HEK293 (cell line): ENCODE data around the gene PHLDB3.

ENCODE experiments used
- CTCF ChIA-PET: fragments of 350-600 bp; formaldehyde crosslinking; extraction: SDS; loops from one replicate; lab custom pipeline; 2021; ENCODE audit warnings: antibody characterized with exemption; lab: Yijun Ruan, JAX
- POLR2A ChIA-PET: fragments of 300-600 bp; formaldehyde crosslinking; extraction: SDS; loops from one replicate; lab custom pipeline; 2020; ENCODE audit warnings: antibody characterized with exemption, inconsistent platforms; lab: Yijun Ruan, JAX
- H3K27ac ChIP-seq: fragments of 200-500 bp; sonication (Bioruptor generic); 2 replicates; pipeline ENCODE4 v1.5.1; 2014; ENCODE audit warnings: low read depth, low read length, control low read depth, inconsistent platforms; ENCODE audit errors: extremely low read depth
- H3K36me3 ChIP-seq, 2 experiments: fragments of 200-500 bp in 1 of 2; sonication (Bioruptor generic) in 1 of 2; 1 replicate in 1 of 2; 2 replicates in 1 of 2; pipeline ENCODE4 v1.5.1; 2014 to 2017; ENCODE audit warnings: inconsistent platforms in 2 of 2, low read length in 2 of 2; ENCODE audit not compliant: control insufficient read depth in 2 of 2, insufficient read depth in 1 of 2
- H3K4me1 ChIP-seq: fragments of 200-500 bp; sonication (Bioruptor generic); 2 replicates; pipeline ENCODE4 v1.5.1; 2014; ENCODE audit warnings: mild to moderate bottlenecking, low read length, inconsistent platforms; ENCODE audit not compliant: control insufficient read depth, insufficient read depth
- H3K4me3 ChIP-seq: 2 replicates; pipeline ENCODE4 v1.5.1; 2011; ENCODE audit warnings: low read depth, mild to moderate bottlenecking, control low read depth, low read length, moderate library complexity
- H3K9me3 ChIP-seq: fragments of 200-500 bp; sonication (Bioruptor generic); 2 replicates; pipeline ENCODE4 v1.5.1; 2014; ENCODE audit warnings: low read depth, low read length, inconsistent platforms; ENCODE audit not compliant: control insufficient read depth, insufficient read depth
- FEZF1 ChIP-seq: fragments of 450-650 bp; formaldehyde crosslinking; IDR thresholded peaks from 2 replicates; pipeline ENCODE4 v1.5.1; 2016; ENCODE audit warnings: missing biosample characterization, missing genetic modification characterization
- HOXD13 ChIP-seq: sonication (generic); formaldehyde crosslinking; IDR thresholded peaks from 2 replicates; pipeline ENCODE4 v1.8.0; 2022; ENCODE audit warnings: missing genetic modification reagents, borderline replicate concordance
- PRDM1 ChIP-seq: fragments of 450-650 bp; formaldehyde crosslinking; IDR thresholded peaks from 2 replicates; pipeline ENCODE4; 2016; ENCODE audit warnings: missing biosample characterization, missing genetic modification characterization
- SP2 ChIP-seq: fragments of 450-650 bp; formaldehyde crosslinking; IDR thresholded peaks from 2 replicates; pipeline ENCODE4 v1.5.1; 2016; ENCODE audit warnings: missing biosample characterization, missing genetic modification characterization
- ZBTB1 ChIP-seq: fragments of 450-650 bp; formaldehyde crosslinking; IDR thresholded peaks from 2 replicates; pipeline ENCODE4 v1.5.1; 2016; ENCODE audit warnings: missing biosample characterization, missing genetic modification characterization
- ZEB2 ChIP-seq: fragments of 450-650 bp; formaldehyde crosslinking; IDR thresholded peaks from 2 replicates; pipeline ENCODE4 v1.5.1; 2016; ENCODE audit warnings: missing biosample characterization, missing genetic modification characterization
- ZNF16 ChIP-seq: fragments of 450-650 bp; formaldehyde crosslinking; IDR thresholded peaks from 2 replicates; pipeline ENCODE4 v1.5.1; 2016; ENCODE audit warnings: low read depth, missing biosample characterization, missing genetic modification characterization
- ZNF19 ChIP-seq: fragments of 450-650 bp; formaldehyde crosslinking; IDR thresholded peaks from 2 replicates; pipeline ENCODE4; 2016; ENCODE audit warnings: missing biosample characterization, missing genetic modification characterization, low read depth
- ZNF221 ChIP-seq: fragments of 450-650 bp; formaldehyde crosslinking; IDR thresholded peaks from 2 replicates; pipeline ENCODE4 v1.5.1; 2017; ENCODE audit warnings: missing biosample characterization, missing genetic modification characterization, borderline replicate concordance
- ZNF510 ChIP-seq: fragments of 450-650 bp; formaldehyde crosslinking; IDR thresholded peaks from 2 replicates; pipeline ENCODE4 v1.5.1; 2018; ENCODE audit warnings: mild to moderate bottlenecking, missing genetic modification characterization, missing biosample characterization; ENCODE audit not compliant: insufficient replicate concordance
- ZNF629 ChIP-seq: fragments of 450-650 bp; formaldehyde crosslinking; IDR thresholded peaks from 2 replicates; pipeline ENCODE4 v1.5.1; 2017; ENCODE audit warnings: missing biosample characterization, missing genetic modification characterization
- ZNF785 ChIP-seq: fragments of 450-650 bp; formaldehyde crosslinking; IDR thresholded peaks from 2 replicates; pipeline ENCODE4 v1.5.1; 2016; ENCODE audit warnings: missing biosample characterization, missing genetic modification characterization
- ZXDB ChIP-seq: fragments of 450-650 bp; formaldehyde crosslinking; IDR thresholded peaks from 2 replicates; pipeline ENCODE4 v1.5.1; 2016; ENCODE audit warnings: missing biosample characterization, missing genetic modification characterization
- TF ChIP-seq, protein P1 (sequence below): fragments of 450-650 bp; formaldehyde crosslinking; IDR thresholded peaks from 2 replicates; pipeline ENCODE4 v1.5.1; 2017; ENCODE audit warnings: missing biosample characterization, missing genetic modification characterization
- TF ChIP-seq, protein P2 (sequence below): fragments of 450-650 bp; formaldehyde crosslinking; IDR thresholded peaks from 2 replicates; pipeline ENCODE4 v1.5.1; 2016; ENCODE audit warnings: missing biosample characterization, missing genetic modification characterization
- TF ChIP-seq, protein P3 (sequence below): fragments of 450-650 bp; formaldehyde crosslinking; IDR thresholded peaks from 2 replicates; pipeline ENCODE4 v1.5.1; 2016; ENCODE audit warnings: missing biosample characterization, missing genetic modification characterization
- TF ChIP-seq, protein P4 (sequence below): sonication (generic); formaldehyde crosslinking; IDR thresholded peaks from 2 replicates; pipeline ENCODE4 v1.8.1; 2022; ENCODE audit warnings: mild to moderate bottlenecking, moderate library complexity, missing genetic modification reagents
- TF ChIP-seq, protein P5 (sequence below): fragments of 450-650 bp; formaldehyde crosslinking; IDR thresholded peaks from 2 replicates; pipeline ENCODE4 v1.5.1; 2016; ENCODE audit warnings: missing biosample characterization, missing genetic modification characterization

Gene PHLDB3

DNA sequence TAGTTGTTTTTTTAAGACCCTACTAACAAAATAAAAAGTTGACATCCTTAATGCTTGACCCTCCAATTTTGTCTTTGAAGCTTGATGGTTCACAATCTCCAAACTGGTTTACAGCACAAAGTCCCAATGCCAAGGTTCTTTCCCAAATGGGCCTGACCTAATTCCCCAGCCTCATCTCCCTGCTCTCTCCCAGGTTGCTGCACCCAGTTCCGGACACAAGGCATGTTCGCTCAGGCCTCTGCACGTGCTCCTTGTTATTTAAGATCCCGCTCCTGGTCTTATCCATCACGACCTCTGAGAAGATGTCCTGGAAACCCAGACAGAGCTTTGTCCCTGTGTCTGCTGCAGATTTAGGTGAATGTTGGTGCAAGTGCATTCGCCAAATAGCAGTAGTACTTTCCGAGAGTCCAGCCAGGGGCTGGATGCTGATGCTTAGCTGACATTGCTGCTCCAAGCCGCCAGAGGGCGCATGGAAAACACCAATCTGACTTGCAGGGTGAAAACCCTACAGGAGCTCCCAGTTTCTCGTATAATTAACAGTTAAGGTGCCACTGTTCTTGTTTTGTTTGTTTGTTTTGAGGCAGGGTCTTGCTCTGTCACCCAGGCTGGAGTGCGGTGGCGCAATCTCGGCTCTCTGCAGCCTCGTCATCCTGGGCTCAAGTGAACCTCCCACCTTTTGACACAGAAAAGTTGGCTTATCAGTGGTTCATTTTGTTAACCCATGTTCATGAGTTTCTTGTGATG is 57.6 kb downstream of the PHLDB3 start (continued):
- TF ChIP-seq, protein P1, sequence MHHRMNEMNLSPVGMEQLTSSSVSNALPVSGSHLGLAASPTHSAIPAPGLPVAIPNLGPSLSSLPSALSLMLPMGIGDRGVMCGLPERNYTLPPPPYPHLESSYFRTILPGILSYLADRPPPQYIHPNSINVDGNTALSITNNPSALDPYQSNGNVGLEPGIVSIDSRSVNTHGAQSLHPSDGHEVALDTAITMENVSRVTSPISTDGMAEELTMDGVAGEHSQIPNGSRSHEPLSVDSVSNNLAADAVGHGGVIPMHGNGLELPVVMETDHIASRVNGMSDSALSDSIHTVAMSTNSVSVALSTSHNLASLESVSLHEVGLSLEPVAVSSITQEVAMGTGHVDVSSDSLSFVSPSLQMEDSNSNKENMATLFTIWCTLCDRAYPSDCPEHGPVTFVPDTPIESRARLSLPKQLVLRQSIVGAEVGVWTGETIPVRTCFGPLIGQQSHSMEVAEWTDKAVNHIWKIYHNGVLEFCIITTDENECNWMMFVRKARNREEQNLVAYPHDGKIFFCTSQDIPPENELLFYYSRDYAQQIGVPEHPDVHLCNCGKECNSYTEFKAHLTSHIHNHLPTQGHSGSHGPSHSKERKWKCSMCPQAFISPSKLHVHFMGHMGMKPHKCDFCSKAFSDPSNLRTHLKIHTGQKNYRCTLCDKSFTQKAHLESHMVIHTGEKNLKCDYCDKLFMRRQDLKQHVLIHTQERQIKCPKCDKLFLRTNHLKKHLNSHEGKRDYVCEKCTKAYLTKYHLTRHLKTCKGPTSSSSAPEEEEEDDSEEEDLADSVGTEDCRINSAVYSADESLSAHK (tag by site-specific recombination), result no peak
- TF ChIP-seq, protein P2, sequence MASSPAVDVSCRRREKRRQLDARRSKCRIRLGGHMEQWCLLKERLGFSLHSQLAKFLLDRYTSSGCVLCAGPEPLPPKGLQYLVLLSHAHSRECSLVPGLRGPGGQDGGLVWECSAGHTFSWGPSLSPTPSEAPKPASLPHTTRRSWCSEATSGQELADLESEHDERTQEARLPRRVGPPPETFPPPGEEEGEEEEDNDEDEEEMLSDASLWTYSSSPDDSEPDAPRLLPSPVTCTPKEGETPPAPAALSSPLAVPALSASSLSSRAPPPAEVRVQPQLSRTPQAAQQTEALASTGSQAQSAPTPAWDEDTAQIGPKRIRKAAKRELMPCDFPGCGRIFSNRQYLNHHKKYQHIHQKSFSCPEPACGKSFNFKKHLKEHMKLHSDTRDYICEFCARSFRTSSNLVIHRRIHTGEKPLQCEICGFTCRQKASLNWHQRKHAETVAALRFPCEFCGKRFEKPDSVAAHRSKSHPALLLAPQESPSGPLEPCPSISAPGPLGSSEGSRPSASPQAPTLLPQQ, result 0 out of 2 replicates have a peak, but pooled peaks have one; percentile 9
- TF ChIP-seq, protein P3, sequence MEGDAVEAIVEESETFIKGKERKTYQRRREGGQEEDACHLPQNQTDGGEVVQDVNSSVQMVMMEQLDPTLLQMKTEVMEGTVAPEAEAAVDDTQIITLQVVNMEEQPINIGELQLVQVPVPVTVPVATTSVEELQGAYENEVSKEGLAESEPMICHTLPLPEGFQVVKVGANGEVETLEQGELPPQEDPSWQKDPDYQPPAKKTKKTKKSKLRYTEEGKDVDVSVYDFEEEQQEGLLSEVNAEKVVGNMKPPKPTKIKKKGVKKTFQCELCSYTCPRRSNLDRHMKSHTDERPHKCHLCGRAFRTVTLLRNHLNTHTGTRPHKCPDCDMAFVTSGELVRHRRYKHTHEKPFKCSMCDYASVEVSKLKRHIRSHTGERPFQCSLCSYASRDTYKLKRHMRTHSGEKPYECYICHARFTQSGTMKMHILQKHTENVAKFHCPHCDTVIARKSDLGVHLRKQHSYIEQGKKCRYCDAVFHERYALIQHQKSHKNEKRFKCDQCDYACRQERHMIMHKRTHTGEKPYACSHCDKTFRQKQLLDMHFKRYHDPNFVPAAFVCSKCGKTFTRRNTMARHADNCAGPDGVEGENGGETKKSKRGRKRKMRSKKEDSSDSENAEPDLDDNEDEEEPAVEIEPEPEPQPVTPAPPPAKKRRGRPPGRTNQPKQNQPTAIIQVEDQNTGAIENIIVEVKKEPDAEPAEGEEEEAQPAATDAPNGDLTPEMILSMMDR (tag by site-specific recombination), result peak; percentile 97
- TF ChIP-seq ZNF16 (tag by site-specific recombination) (no peak), ZNF221 (tag by site-specific recombination) (no peak), ZBTB1 (tag by site-specific recombination) (no peak), FEZF1 (tag by site-specific recombination) (no peak), ZNF629 (no peak), ZNF510 (tag by site-specific recombination) (no peak), ZNF785 (tag by site-specific recombination) (no peak), HOXD13 (CRISPR knock-in tag) (no peak)

DNA sequence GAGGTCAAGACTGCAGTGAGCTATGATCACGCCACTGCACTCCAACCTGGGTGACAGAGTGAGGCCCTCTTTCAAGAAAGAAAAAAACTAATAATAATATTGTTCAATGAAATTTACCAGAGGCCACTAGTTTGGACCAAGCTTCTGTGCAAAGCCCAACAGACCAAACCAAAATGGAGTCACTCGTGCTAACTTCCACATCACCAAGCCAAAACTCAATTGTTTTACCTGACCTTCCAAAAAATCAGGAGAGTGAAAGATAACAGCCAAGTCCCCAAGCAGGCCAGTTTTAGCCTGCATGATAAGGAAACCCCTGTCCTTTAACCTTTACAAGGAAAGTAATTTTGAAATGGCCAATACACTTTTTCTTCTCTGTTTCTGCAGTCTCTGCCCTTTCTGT is 59.1 kb downstream of the PHLDB3 start:
- no peaks in the 10 kb centered on the region; a peak in 1 of 3 replicates for H3K36me3 ChIP-seq
- POLR2A ChIA-PET, result interaction anchor here (0.6 kb wide), 1 partner anchor 20 kb away, joined by 9 read pairs; no protein-coding TSS in a partner anchor
- TF ChIP-seq ZNF221 (tag by site-specific recombination) (no peak), PRDM1 (no peak), SP2 (tag by site-specific recombination) (no peak), ZEB2 (tag by site-specific recombination) (no peak), ZNF19 (tag by site-specific recombination) (no peak), ZXDB (tag by site-specific recombination) (no peak)
- TF ChIP-seq, protein P4, sequence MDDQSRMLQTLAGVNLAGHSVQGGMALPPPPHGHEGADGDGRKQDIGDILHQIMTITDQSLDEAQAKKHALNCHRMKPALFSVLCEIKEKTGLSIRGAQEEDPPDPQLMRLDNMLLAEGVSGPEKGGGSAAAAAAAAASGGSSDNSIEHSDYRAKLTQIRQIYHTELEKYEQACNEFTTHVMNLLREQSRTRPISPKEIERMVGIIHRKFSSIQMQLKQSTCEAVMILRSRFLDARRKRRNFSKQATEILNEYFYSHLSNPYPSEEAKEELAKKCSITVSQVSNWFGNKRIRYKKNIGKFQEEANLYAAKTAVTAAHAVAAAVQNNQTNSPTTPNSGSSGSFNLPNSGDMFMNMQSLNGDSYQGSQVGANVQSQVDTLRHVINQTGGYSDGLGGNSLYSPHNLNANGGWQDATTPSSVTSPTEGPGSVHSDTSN (CRISPR knock-in tag), result no peak
- TF ChIP-seq, protein P5, sequence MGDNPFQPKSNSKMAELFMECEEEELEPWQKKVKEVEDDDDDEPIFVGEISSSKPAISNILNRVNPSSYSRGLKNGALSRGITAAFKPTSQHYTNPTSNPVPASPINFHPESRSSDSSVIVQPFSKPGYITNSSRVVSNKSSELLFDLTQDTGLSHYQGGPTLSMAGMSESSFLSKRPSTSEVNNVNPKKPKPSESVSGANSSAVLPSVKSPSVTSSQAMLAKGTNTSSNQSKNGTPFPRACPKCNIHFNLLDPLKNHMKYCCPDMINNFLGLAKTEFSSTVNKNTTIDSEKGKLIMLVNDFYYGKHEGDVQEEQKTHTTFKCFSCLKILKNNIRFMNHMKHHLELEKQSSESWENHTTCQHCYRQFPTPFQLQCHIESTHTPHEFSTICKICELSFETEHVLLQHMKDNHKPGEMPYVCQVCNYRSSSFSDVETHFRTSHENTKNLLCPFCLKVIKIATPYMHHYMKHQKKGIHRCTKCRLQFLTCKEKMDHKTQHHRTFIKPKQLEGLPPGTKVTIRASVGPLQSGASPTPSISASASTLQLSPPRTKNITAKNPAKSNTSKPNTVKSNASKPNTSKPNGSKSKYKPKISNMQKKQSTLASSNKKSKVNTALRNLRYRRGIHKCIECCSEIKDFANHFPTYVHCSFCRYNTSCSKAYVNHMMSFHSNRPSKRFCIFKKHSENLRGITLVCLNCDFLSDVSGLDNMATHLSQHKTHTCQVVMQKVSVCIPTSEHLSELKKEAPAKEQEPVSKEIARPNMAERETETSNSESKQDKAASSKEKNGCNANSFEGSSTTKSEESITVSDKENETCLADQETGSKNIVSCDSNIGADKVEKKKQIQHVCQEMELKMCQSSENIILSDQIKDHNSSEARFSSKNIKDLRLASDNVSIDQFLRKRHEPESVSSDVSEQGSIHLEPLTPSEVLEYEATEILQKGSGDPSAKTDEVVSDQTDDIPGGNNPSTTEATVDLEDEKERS (tag by site-specific recombination), result no peak
- TF ChIP-seq, all 188 proteins: peak for 0
- CTCF ChIA-PET, result interaction anchor here (0.6 to 12.5 kb wide), 16 partner anchors 11 to 415 kb away, joined by 3 to 749 read pairs (median 11); partner anchors contain the start of genes ETHE1, IRGQ, LYPD3 and PHLDB3
- H3K4me3 ChIP-seq, result no peak overlapping the region
- H3K9me3 ChIP-seq, result no peaks in the 10 kb centered on the region; the same call in 1 of the 2 replicates
- no peaks in the 10 kb centered on the region for H3K4me1 ChIP-seq
- no peak overlapping the region for H3K27ac ChIP-seq
